Measurements from ENCODE around the gene MACROH2A1.

The MACROH2A1 gene

DNA sequence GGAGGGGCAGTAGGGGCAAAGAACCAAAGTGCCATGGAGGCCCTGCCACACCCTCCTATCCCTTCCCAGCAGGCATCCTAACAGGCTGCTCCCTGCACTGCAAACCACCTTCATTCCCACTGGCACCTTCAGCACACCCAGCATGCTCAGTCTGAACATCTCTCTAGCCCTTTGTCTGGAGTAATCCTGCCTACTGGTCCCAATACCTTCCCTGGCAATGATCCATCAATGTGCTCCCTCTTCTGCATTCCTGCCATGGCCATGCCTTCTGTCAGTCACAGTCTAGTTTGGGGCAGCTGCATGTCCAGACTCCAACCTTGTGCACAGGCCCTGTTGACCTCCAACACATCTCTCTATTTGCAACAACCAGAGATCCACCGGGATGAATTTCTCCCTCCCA, 4.9 kb downstream of the MACROH2A1 start:
- no peak for ATAC-seq (ENCODE audit: insufficient read depth, low read depth)
- H4K20me1 ChIP-seq (ENCODE audit: insufficient read depth, low read length), result peaks cover 93% of the 10 kb centered on the region
- H3K79me2 ChIP-seq (ENCODE audit: insufficient read depth, low read length), result peaks cover 100% of the 10 kb centered on the region
- H3K9ac ChIP-seq (ENCODE audit: low read depth, low read length), result no peak overlapping the region
- peak overlapping the region in 1 of 2 experiments; percentile 6; a peak in 1 of 4 replicates for H3K4me3 ChIP-seq (ENCODE audit: low read depth in 1 of 2, low read length in 2 of 2)
- H2AFZ ChIP-seq (ENCODE audit: low read depth, low read length), result no peak overlapping the region
- DNase-seq, result no peak
- peaks cover 90% of the 10 kb centered on the region for H3K36me3 ChIP-seq (ENCODE audit: insufficient read depth, low read length)
- no peaks in the 10 kb centered on the region for H3K27me3 ChIP-seq (ENCODE audit: insufficient read depth, low read length, poor library complexity)
- peak overlapping the region; percentile 19 for H3K27ac ChIP-seq (ENCODE audit: low read length)
- peaks cover 76% of the 10 kb centered on the region for H3K4me1 ChIP-seq (ENCODE audit: insufficient read depth, low read length)
- H3K4me2 ChIP-seq (ENCODE audit: insufficient read depth, low read length), result peak overlapping the region; percentile 76; the same call in 1 of the 2 replicates
- TF ChIP-seq, protein P1, sequence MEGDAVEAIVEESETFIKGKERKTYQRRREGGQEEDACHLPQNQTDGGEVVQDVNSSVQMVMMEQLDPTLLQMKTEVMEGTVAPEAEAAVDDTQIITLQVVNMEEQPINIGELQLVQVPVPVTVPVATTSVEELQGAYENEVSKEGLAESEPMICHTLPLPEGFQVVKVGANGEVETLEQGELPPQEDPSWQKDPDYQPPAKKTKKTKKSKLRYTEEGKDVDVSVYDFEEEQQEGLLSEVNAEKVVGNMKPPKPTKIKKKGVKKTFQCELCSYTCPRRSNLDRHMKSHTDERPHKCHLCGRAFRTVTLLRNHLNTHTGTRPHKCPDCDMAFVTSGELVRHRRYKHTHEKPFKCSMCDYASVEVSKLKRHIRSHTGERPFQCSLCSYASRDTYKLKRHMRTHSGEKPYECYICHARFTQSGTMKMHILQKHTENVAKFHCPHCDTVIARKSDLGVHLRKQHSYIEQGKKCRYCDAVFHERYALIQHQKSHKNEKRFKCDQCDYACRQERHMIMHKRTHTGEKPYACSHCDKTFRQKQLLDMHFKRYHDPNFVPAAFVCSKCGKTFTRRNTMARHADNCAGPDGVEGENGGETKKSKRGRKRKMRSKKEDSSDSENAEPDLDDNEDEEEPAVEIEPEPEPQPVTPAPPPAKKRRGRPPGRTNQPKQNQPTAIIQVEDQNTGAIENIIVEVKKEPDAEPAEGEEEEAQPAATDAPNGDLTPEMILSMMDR (IDR thresholded peaks at IDR 0.05; ENCODE audit: borderline replicate concordance, extremely low read depth, low read length, poor library complexity, severe bottlenecking), result no peak
- no peak for TF ChIP-seq EZH2 (IDR thresholded peaks at IDR 0.05; ENCODE audit: borderline replicate concordance, low read depth, low read length, severe bottlenecking)
- H3K9me3 ChIP-seq (ENCODE audit: insufficient read depth, low read length, severe bottlenecking), result no peaks in the 10 kb centered on the region

DNA sequence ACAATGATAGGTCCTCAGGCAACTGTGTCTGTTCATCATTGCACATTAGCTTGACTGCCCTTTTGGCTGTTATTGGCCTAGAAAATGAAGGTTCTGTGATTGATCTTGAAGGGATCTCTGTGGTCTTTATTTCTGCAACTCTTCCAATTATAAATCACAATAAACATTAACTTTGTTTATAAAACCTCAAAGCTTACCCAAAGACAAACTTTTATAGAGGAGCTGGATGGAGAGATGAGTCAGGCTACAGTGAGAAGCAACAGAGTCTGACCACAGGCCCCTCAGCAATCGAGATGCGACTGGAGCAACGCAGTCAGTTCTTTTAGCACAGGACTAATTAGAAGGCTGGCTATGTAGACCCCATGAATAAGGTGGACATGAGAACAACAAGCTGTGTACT, 5.3 kb downstream of the MACROH2A1 start:
- no peak for DNase-seq
- H3K4me3 ChIP-seq (ENCODE audit: low read depth in 1 of 2, low read length in 2 of 2), result no peak overlapping the region
- H2AFZ ChIP-seq (ENCODE audit: low read depth, low read length), result no peak overlapping the region
- peaks cover 100% of the 10 kb centered on the region for H3K79me2 ChIP-seq (ENCODE audit: insufficient read depth, low read length)
- H3K27me3 ChIP-seq (ENCODE audit: insufficient read depth, low read length, poor library complexity), result no peaks in the 10 kb centered on the region
- H4K20me1 ChIP-seq (ENCODE audit: insufficient read depth, low read length), result peaks cover 97% of the 10 kb centered on the region
- no peak overlapping the region for H3K9ac ChIP-seq (ENCODE audit: low read depth, low read length)
- H3K36me3 ChIP-seq (ENCODE audit: insufficient read depth, low read length), result peaks cover 94% of the 10 kb centered on the region
- no peaks in the 10 kb centered on the region for H3K9me3 ChIP-seq (ENCODE audit: insufficient read depth, low read length, severe bottlenecking)
- peaks cover 80% of the 10 kb centered on the region for H3K4me1 ChIP-seq (ENCODE audit: insufficient read depth, low read length)
- ATAC-seq (ENCODE audit: insufficient read depth, low read depth), result no peak
- peak overlapping the region; percentile 19 for H3K27ac ChIP-seq (ENCODE audit: low read length)
- TF ChIP-seq EZH2 (IDR thresholded peaks at IDR 0.05; ENCODE audit: borderline replicate concordance, low read depth, low read length, severe bottlenecking), result no peak
- TF ChIP-seq, protein P1 (IDR thresholded peaks at IDR 0.05; ENCODE audit: borderline replicate concordance, extremely low read depth, low read length, poor library complexity, severe bottlenecking), result no peak
- peak overlapping the region; percentile 76; the same call in 1 of the 2 replicates for H3K4me2 ChIP-seq (ENCODE audit: insufficient read depth, low read length)

DNA sequence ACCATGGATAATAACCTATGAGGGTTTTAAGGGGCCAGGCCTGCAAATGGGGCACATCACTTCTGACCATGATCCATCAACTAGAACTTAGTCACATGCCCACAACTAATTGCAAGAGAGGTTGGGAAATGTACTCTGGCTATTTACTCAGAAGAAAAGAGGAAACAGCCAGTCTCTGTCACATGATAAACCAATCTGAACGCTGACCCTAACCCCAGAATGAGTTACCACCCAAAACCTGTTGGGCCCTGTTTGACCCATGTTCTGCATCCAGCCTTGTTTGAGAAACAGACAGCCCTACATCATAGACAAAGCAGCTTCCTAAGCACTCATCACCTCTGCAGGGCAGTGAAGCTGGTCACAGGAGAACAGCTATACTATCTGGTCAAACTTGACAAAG, 5.8 kb downstream of the MACROH2A1 start:
- Histone ChIP-seq H3K4me2 (ENCODE audit: insufficient read depth, low read length) (peak overlapping the region; percentile 76; the same call in 1 of the 2 replicates), H3K79me2 (ENCODE audit: insufficient read depth, low read length) (peaks cover 100% of the 10 kb centered on the region), H3K4me1 (ENCODE audit: insufficient read depth, low read length) (peaks cover 84% of the 10 kb centered on the region), H3K4me3 (ENCODE audit: low read depth in 1 of 2, low read length in 2 of 2) (no peak overlapping the region), H3K27ac (ENCODE audit: low read length) (peak overlapping the region; percentile 9; the same call in 1 of the 2 replicates), H3K9ac (ENCODE audit: low read depth, low read length) (no peak overlapping the region), H2AFZ (ENCODE audit: low read depth, low read length) (no peak overlapping the region), H3K36me3 (ENCODE audit: insufficient read depth, low read length) (peaks cover 99% of the 10 kb centered on the region), H4K20me1 (ENCODE audit: insufficient read depth, low read length) (peaks cover 100% of the 10 kb centered on the region), H3K27me3 (ENCODE audit: insufficient read depth, low read length, poor library complexity) (no peaks in the 10 kb centered on the region), H3K9me3 (ENCODE audit: insufficient read depth, low read length, severe bottlenecking) (no peaks in the 10 kb centered on the region)
- DNase-seq (no peak), ATAC-seq (ENCODE audit: insufficient read depth, low read depth) (no peak)
- TF ChIP-seq EZH2 (IDR thresholded peaks at IDR 0.05; ENCODE audit: borderline replicate concordance, low read depth, low read length, severe bottlenecking), result no peak
- TF ChIP-seq, protein P1 (IDR thresholded peaks at IDR 0.05; ENCODE audit: borderline replicate concordance, extremely low read depth, low read length, poor library complexity, severe bottlenecking), result no peak

All from DND-41 (cell line).